Measurements from ENCODE around the gene JMJD8.

JMJD8 gene

GRCh38 chr16:657487-657886, 26.6 kb downstream of the JMJD8 start:
- no peak overlapping the region for H3K4me3 ChIP-seq (ENCODE audit: low read length)
- no peak for TF ChIP-seq CTCF (IDR thresholded peaks at IDR 0.05; ENCODE audit: insufficient read depth, low read depth, low read length, missing control alignments)
- no peak for DNase-seq (ENCODE audit: low read depth)

GRCh38 chr16:654034-654433, 30.1 kb downstream of the JMJD8 start:
- no peak for TF ChIP-seq CTCF (IDR thresholded peaks at IDR 0.05; ENCODE audit: insufficient read depth, low read depth, low read length, missing control alignments)
- DNase-seq (ENCODE audit: low read depth), result no peak
- H3K4me3 ChIP-seq (ENCODE audit: low read length), result no peak overlapping the region

GRCh38 chr16:652454-653305, 31.5 kb downstream of the JMJD8 start:
- no peak for TF ChIP-seq CTCF (IDR thresholded peaks at IDR 0.05; ENCODE audit: insufficient read depth, low read depth, low read length, missing control alignments)
- H3K4me3 ChIP-seq (ENCODE audit: low read length), result no peak overlapping the region
- no peak for DNase-seq (ENCODE audit: low read depth)

- no peak overlapping the region for H3K4me3 ChIP-seq (ENCODE audit: low read length)
- no peak for DNase-seq (ENCODE audit: low read depth)
- TF ChIP-seq CTCF (IDR thresholded peaks at IDR 0.05; ENCODE audit: insufficient read depth, low read depth, low read length, missing control alignments), result no peak
Observed at GRCh38 chr16:651844-652243, 32.3 kb downstream of the JMJD8 start.

GRCh38 chr16:649631-650030, 34.5 kb downstream of the JMJD8 start:
- no peak for TF ChIP-seq CTCF (IDR thresholded peaks at IDR 0.05; ENCODE audit: insufficient read depth, low read depth, low read length, missing control alignments)
- H3K4me3 ChIP-seq (ENCODE audit: low read length), result peak overlapping the region; percentile 76
- DNase-seq (ENCODE audit: low read depth), result no peak

- peak within 1 kb of the TSS; percentile 76 for H3K4me3 ChIP-seq (ENCODE audit: low read length)
- DNase-seq (ENCODE audit: low read depth), result peak; percentile 94
- no peak for TF ChIP-seq CTCF (IDR thresholded peaks at IDR 0.05; ENCODE audit: insufficient read depth, low read depth, low read length, missing control alignments)
Observed at GRCh38 chr16:648781-649589, 35.1 kb downstream of the JMJD8 start, which contains the start of gene WDR90. TSS of gene WDR90 (plus strand) at chr16:649365. CDS start at chr16:649417, 52 bp downstream.
